DND-41 (cell line): Measurements from ENCODE around the gene CR1L.

ENCODE experiments used
- CTCF ChIP-seq: IDR thresholded peaks from 2 replicates; pipeline ENCODE4 v1.5.1; 2012; ENCODE audit warnings: borderline replicate concordance, low read length, moderate library complexity, mild to moderate bottlenecking; ENCODE audit not compliant: poor library complexity, severe bottlenecking; ENCODE audit errors: extremely low read depth
- EZH2 ChIP-seq: IDR thresholded peaks from 3 replicates; pipeline ENCODE4 v1.6.1; 2012; ENCODE audit warnings: borderline replicate concordance, low read depth, mild to moderate bottlenecking, moderate library complexity, low read length, inconsistent platforms; ENCODE audit not compliant: severe bottlenecking

GRCh38 chr1:207750631-207751305 is 105.8 kb downstream of the CR1L start:
- no peak for TF ChIP-seq CTCF
- no peak for TF ChIP-seq EZH2
